ENCODE results near the gene DEFB125.

- no peak for TF ChIP-seq EZH2 (IDR thresholded peaks at IDR 0.05; ENCODE audit: insufficient read depth, poor library complexity, severe bottlenecking)
- no peak for TF ChIP-seq EZH2phosphoT487 (IDR thresholded peaks at IDR 0.05; ENCODE audit: insufficient read depth, low read depth)
Observed at GRCh38 chr20:64766-65322, 22.6 kb upstream of the DEFB125 start.
